WTC11 (cell line): ENCODE results near the gene SSR2. TPM values are rescaled to one million over a fixed set of nuclear protein-coding genes. Genes with fewer than 3 reads are reported as not detected.

Source experiments
- ATAC-seq: fragments of 200-7000 bp; cut with Tn5 transposase; 2 replicates; pipeline ENCODE4 v1.10.0; 2021; ENCODE audit warnings: mild to moderate bottlenecking, moderate library complexity
- CTCF ChIA-PET: fragments of 300-600 bp; sonication (Branson Sonifier 250); formaldehyde crosslinking; loops from one replicate; lab custom pipeline; 2021; ENCODE audit warnings: antibody characterized with exemption; lab: Charles Lee
- POLR2A ChIA-PET: fragments of 350-600 bp; sonication (Branson Sonifier 250); formaldehyde crosslinking; loops from one replicate; lab custom pipeline; 2021; ENCODE audit warnings: antibody characterized with exemption; lab: Charles Lee
- DNase-seq: peaks from one replicate; pipeline ENCODE4 v3.0.0; 2021; ENCODE audit warnings: low spot score
- H3K27ac Mint-ChIP-seq: 2 replicates; pipeline ENCODE4 v1.8.0; 2021; ENCODE audit warnings: mixed read lengths
- H3K27me3 Mint-ChIP-seq: 2 replicates; pipeline ENCODE4 v1.8.0; 2021; ENCODE audit warnings: low read depth, mild to moderate bottlenecking, moderate library complexity, mixed read lengths
- H3K36me3 Mint-ChIP-seq: 2 replicates; pipeline ENCODE4 v1.8.0; 2021; ENCODE audit warnings: mixed read lengths
- H3K4me1 Mint-ChIP-seq: 2 replicates; pipeline ENCODE4 v1.8.0; 2022; ENCODE audit warnings: mixed read lengths
- H3K4me3 Mint-ChIP-seq: 2 replicates; pipeline ENCODE4 v1.8.0; 2021; ENCODE audit warnings: mild to moderate bottlenecking, moderate library complexity, mixed read lengths
- H3K9me3 Mint-ChIP-seq: 2 replicates; pipeline ENCODE4 v1.8.0; 2021; ENCODE audit warnings: mixed read lengths
- FOXJ3 ChIP-seq: sonication (generic); formaldehyde crosslinking; IDR thresholded peaks from 2 replicates; pipeline ENCODE4 v1.9.0; 2021; ENCODE audit warnings: missing genetic modification reagents, mild to moderate bottlenecking, borderline replicate concordance
- MYBL2 ChIP-seq: sonication (generic); formaldehyde crosslinking; IDR thresholded peaks from 2 replicates; pipeline ENCODE4 v1.8.1; 2023; ENCODE audit warnings: mild to moderate bottlenecking, moderate library complexity, missing genetic modification reagents
- NFE2L1 ChIP-seq: sonication (generic); formaldehyde crosslinking; IDR thresholded peaks from 2 replicates; pipeline ENCODE4 v1.8.1; 2023; ENCODE audit warnings: missing genetic modification reagents
- NR1H2 ChIP-seq: sonication (generic); formaldehyde crosslinking; IDR thresholded peaks from 2 replicates; pipeline ENCODE4 v1.9.0; 2021; ENCODE audit warnings: mild to moderate bottlenecking, moderate library complexity, missing genetic modification reagents
- RELA ChIP-seq: sonication (generic); formaldehyde crosslinking; IDR thresholded peaks from 2 replicates; pipeline ENCODE4 v1.8.1; 2022; ENCODE audit warnings: missing genetic modification reagents, mild to moderate bottlenecking, borderline replicate concordance
- TEAD1 ChIP-seq: sonication (generic); formaldehyde crosslinking; IDR thresholded peaks from 2 replicates; pipeline ENCODE4 v1.8.0; 2022; ENCODE audit warnings: mild to moderate bottlenecking, missing genetic modification reagents
- TP53 ChIP-seq: sonication (generic); formaldehyde crosslinking; IDR thresholded peaks from 2 replicates; pipeline ENCODE4 v1.8.1; 2023; ENCODE audit warnings: mild to moderate bottlenecking, missing genetic modification reagents
- ZNF219 ChIP-seq: sonication (generic); formaldehyde crosslinking; IDR thresholded peaks from 2 replicates; pipeline ENCODE4 v1.8.0; 2023; ENCODE audit warnings: missing genetic modification reagents, mild to moderate bottlenecking, borderline replicate concordance
- ZNF396 ChIP-seq: fragments of 250-450 bp; sonication (Bioruptor Pico); IDR thresholded peaks from 2 replicates; pipeline ENCODE4 v1.8.0; 2021; ENCODE audit warnings: mild to moderate bottlenecking, moderate library complexity, borderline replicate concordance
- ZNF416 ChIP-seq: fragments of 250-450 bp; sonication (Bioruptor Pico); IDR thresholded peaks from 2 replicates; pipeline ENCODE4 v1.9.0; 2021; ENCODE audit warnings: mild to moderate bottlenecking, inconsistent platforms
- ZNF671 ChIP-seq: fragments of 250-450 bp; sonication (Bioruptor Pico); IDR thresholded peaks from 2 replicates; pipeline ENCODE4 v1.8.0; 2021; ENCODE audit warnings: mild to moderate bottlenecking
- total RNA-seq: library from RNA; stranded (reverse); gene quantifications from 3 replicates; pipeline ENCODE4 v1.2.3, GENCODE V29; 2021
- TF ChIP-seq, protein P1 (sequence below): sonication (generic); formaldehyde crosslinking; IDR thresholded peaks from 2 replicates; pipeline ENCODE4 v1.8.1; 2023; ENCODE audit warnings: mild to moderate bottlenecking, missing genetic modification reagents
- TF ChIP-seq, protein P2 (sequence below): sonication (generic); formaldehyde crosslinking; IDR thresholded peaks from 2 replicates; pipeline ENCODE4 v1.8.1; 2022; ENCODE audit warnings: low read depth, missing genetic modification reagents, borderline replicate concordance
- TF ChIP-seq, protein P3 (sequence below): sonication (generic); formaldehyde crosslinking; IDR thresholded peaks from 2 replicates; pipeline ENCODE4 v1.8.1; 2022; ENCODE audit warnings: mild to moderate bottlenecking, missing genetic modification reagents, moderate library complexity, borderline replicate concordance
- TF ChIP-seq, protein P4 (sequence below): fragments of 250-450 bp; sonication (Bioruptor Pico); IDR thresholded peaks from 2 replicates; pipeline ENCODE4 v1.9.0; 2021; ENCODE audit warnings: mild to moderate bottlenecking, borderline replicate concordance
- TF ChIP-seq, protein P5 (sequence below): fragments of 250-450 bp; sonication (Bioruptor Pico); IDR thresholded peaks from 2 replicates; pipeline ENCODE4 v2.1.2; 2022; ENCODE audit warnings: mild to moderate bottlenecking, moderate library complexity
- TF ChIP-seq, protein P6 (sequence below): sonication (generic); formaldehyde crosslinking; conservative IDR thresholded peaks from 2 replicates; pipeline ENCODE4 v1.8.1; 2023; ENCODE audit warnings: mild to moderate bottlenecking, low read depth, missing genetic modification reagents, moderate library complexity
- TF ChIP-seq, protein P7 (sequence below): sonication (generic); formaldehyde crosslinking; IDR thresholded peaks from 2 replicates; pipeline ENCODE4 v1.8.1; 2022; ENCODE audit warnings: mild to moderate bottlenecking, moderate library complexity, missing genetic modification reagents
- TF ChIP-seq, protein P8 (sequence below): fragments of 250-450 bp; sonication (Bioruptor Pico); IDR thresholded peaks from 2 replicates; pipeline ENCODE4 v1.9.0; 2021; ENCODE audit warnings: moderate library complexity, mild to moderate bottlenecking, inconsistent platforms, borderline replicate concordance

The SSR2 gene
- total RNA-seq, 1 experiment from 2014 or later = 175 TPM

DNA sequence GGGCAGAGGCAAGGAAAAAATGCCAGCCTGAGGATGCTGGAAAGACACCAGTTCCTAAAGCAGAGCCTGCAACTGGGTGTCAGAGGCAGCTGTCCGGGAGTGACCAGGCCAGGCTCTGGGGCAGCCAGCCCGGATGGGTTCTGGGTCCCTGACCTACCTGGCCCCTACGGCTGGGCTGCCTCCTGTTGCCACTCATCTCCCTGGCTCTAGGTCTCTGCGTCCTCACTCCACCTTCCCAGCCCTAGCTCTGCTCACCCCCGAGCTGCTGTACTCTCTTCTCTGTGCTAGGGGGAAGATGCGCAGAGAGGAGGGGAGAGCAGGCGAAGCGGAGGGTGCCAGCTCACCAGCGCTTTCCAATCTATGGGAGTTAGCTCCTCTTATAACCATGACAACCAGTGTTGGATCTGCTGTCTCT is 51.4 kb downstream of the SSR2 start:
- H3K4me3 Mint-ChIP-seq = no peak overlapping the region
- H3K36me3 Mint-ChIP-seq = peaks cover 26% of the 10 kb centered on the region
- peak overlapping the region; percentile 73; the same call in 1 of the 2 replicates for H3K27ac Mint-ChIP-seq
- ChIA-PET CTCF (interaction anchor here (0.6 to 6.0 kb wide), 7 partner anchors 8 to 104 kb away, joined by 3 to 62 read pairs (median 20); partner anchors contain the start of genes ARHGEF2, LAMTOR2 and UBQLN4), POLR2A (interaction anchor here (1.4 to 5.0 kb wide), 3 partner anchors 8 to 23 kb away, joined by 3 to 40 read pairs (median 31); partner anchors contain the start of gene ARHGEF2)
- DNase-seq (no peak), ATAC-seq (no peak)
- no peaks in the 10 kb centered on the region for H3K27me3 Mint-ChIP-seq
- peaks cover 71% of the 10 kb centered on the region for H3K4me1 Mint-ChIP-seq
- TF ChIP-seq ZNF396 (no peak), TEAD1 (CRISPR knock-in tag) (no peak), ZNF671 (CRISPR knock-in tag) (no peak), NR1H2 (no peak), MYBL2 (CRISPR knock-in tag) (no peak), TP53 (CRISPR knock-in tag) (no peak), ZNF416 (CRISPR knock-in tag) (no peak), RELA (no peak)
- TF ChIP-seq, protein P1, sequence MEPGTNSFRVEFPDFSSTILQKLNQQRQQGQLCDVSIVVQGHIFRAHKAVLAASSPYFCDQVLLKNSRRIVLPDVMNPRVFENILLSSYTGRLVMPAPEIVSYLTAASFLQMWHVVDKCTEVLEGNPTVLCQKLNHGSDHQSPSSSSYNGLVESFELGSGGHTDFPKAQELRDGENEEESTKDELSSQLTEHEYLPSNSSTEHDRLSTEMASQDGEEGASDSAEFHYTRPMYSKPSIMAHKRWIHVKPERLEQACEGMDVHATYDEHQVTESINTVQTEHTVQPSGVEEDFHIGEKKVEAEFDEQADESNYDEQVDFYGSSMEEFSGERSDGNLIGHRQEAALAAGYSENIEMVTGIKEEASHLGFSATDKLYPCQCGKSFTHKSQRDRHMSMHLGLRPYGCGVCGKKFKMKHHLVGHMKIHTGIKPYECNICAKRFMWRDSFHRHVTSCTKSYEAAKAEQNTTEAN (CRISPR knock-in tag) = no peak
- TF ChIP-seq, protein P2, sequence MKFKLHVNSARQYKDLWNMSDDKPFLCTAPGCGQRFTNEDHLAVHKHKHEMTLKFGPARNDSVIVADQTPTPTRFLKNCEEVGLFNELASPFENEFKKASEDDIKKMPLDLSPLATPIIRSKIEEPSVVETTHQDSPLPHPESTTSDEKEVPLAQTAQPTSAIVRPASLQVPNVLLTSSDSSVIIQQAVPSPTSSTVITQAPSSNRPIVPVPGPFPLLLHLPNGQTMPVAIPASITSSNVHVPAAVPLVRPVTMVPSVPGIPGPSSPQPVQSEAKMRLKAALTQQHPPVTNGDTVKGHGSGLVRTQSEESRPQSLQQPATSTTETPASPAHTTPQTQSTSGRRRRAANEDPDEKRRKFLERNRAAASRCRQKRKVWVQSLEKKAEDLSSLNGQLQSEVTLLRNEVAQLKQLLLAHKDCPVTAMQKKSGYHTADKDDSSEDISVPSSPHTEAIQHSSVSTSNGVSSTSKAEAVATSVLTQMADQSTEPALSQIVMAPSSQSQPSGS = no peak
- TF ChIP-seq, protein P3, sequence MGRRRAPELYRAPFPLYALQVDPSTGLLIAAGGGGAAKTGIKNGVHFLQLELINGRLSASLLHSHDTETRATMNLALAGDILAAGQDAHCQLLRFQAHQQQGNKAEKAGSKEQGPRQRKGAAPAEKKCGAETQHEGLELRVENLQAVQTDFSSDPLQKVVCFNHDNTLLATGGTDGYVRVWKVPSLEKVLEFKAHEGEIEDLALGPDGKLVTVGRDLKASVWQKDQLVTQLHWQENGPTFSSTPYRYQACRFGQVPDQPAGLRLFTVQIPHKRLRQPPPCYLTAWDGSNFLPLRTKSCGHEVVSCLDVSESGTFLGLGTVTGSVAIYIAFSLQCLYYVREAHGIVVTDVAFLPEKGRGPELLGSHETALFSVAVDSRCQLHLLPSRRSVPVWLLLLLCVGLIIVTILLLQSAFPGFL (CRISPR knock-in tag) = no peak
- TF ChIP-seq, protein P4, sequence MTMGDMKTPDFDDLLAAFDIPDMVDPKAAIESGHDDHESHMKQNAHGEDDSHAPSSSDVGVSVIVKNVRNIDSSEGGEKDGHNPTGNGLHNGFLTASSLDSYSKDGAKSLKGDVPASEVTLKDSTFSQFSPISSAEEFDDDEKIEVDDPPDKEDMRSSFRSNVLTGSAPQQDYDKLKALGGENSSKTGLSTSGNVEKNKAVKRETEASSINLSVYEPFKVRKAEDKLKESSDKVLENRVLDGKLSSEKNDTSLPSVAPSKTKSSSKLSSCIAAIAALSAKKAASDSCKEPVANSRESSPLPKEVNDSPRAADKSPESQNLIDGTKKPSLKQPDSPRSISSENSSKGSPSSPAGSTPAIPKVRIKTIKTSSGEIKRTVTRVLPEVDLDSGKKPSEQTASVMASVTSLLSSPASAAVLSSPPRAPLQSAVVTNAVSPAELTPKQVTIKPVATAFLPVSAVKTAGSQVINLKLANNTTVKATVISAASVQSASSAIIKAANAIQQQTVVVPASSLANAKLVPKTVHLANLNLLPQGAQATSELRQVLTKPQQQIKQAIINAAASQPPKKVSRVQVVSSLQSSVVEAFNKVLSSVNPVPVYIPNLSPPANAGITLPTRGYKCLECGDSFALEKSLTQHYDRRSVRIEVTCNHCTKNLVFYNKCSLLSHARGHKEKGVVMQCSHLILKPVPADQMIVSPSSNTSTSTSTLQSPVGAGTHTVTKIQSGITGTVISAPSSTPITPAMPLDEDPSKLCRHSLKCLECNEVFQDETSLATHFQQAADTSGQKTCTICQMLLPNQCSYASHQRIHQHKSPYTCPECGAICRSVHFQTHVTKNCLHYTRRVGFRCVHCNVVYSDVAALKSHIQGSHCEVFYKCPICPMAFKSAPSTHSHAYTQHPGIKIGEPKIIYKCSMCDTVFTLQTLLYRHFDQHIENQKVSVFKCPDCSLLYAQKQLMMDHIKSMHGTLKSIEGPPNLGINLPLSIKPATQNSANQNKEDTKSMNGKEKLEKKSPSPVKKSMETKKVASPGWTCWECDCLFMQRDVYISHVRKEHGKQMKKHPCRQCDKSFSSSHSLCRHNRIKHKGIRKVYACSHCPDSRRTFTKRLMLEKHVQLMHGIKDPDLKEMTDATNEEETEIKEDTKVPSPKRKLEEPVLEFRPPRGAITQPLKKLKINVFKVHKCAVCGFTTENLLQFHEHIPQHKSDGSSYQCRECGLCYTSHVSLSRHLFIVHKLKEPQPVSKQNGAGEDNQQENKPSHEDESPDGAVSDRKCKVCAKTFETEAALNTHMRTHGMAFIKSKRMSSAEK = no peak
- no peaks in the 10 kb centered on the region for H3K9me3 Mint-ChIP-seq

DNA sequence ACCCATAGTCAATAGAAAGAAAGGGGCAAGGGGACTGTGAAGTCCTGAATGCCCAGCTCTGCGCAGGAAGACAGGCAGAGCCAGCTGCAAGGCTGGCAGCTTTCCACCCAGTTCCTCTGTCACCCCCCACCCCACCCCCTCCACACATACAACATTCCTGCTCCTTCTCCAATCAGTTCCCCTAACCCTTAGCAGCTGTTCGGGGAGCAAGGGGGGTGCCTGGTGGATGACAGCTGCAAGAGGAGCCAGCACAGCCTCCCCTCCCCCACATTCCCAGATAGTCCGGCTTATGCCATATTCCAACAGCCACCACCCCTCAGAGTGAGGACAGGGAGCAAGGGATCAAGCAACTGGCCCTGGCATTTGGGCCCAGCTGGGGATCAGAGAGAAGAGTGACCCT is 52.1 kb downstream of the SSR2 start:
- Mint-ChIP-seq H3K4me1 (peaks cover 67% of the 10 kb centered on the region), H3K36me3 (peaks cover 30% of the 10 kb centered on the region), H3K9me3 (no peaks in the 10 kb centered on the region), H3K27me3 (no peaks in the 10 kb centered on the region), H3K27ac (peak overlapping the region; percentile 80), H3K4me3 (no peak overlapping the region)
- POLR2A ChIA-PET = interaction anchor here (0.7 to 5.0 kb wide), 5 partner anchors 9 to 114 kb away, joined by 3 to 40 read pairs (median 8); partner anchors contain the start of genes ARHGEF2 and MEX3A
- CTCF ChIA-PET = interaction anchor here (0.9 to 6.0 kb wide), 8 partner anchors 9 to 97 kb away, joined by 3 to 62 read pairs (median 16); partner anchors contain the start of gene ARHGEF2
- DNase-seq (no peak), ATAC-seq (no peak)
- no peak for TF ChIP-seq ZNF671 (CRISPR knock-in tag)
- TF ChIP-seq, protein P5, sequence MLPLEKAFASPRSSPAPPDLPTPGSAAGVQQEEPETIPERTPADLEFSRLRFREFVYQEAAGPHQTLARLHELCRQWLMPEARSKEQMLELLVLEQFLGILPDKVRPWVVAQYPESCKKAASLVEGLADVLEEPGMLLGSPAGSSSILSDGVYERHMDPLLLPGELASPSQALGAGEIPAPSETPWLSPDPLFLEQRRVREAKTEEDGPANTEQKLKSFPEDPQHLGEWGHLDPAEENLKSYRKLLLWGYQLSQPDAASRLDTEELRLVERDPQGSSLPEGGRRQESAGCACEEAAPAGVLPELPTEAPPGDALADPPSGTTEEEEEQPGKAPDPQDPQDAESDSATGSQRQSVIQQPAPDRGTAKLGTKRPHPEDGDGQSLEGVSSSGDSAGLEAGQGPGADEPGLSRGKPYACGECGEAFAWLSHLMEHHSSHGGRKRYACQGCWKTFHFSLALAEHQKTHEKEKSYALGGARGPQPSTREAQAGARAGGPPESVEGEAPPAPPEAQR (CRISPR knock-in tag) = no peak
- TF ChIP-seq, protein P6, sequence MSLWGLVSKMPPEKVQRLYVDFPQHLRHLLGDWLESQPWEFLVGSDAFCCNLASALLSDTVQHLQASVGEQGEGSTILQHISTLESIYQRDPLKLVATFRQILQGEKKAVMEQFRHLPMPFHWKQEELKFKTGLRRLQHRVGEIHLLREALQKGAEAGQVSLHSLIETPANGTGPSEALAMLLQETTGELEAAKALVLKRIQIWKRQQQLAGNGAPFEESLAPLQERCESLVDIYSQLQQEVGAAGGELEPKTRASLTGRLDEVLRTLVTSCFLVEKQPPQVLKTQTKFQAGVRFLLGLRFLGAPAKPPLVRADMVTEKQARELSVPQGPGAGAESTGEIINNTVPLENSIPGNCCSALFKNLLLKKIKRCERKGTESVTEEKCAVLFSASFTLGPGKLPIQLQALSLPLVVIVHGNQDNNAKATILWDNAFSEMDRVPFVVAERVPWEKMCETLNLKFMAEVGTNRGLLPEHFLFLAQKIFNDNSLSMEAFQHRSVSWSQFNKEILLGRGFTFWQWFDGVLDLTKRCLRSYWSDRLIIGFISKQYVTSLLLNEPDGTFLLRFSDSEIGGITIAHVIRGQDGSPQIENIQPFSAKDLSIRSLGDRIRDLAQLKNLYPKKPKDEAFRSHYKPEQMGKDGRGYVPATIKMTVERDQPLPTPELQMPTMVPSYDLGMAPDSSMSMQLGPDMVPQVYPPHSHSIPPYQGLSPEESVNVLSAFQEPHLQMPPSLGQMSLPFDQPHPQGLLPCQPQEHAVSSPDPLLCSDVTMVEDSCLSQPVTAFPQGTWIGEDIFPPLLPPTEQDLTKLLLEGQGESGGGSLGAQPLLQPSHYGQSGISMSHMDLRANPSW (CRISPR knock-in tag) = no peak
- TF ChIP-seq, protein P3 (CRISPR knock-in tag) = no peak
- no peak for TF ChIP-seq NFE2L1 (CRISPR knock-in tag)
- TF ChIP-seq, protein P7, sequence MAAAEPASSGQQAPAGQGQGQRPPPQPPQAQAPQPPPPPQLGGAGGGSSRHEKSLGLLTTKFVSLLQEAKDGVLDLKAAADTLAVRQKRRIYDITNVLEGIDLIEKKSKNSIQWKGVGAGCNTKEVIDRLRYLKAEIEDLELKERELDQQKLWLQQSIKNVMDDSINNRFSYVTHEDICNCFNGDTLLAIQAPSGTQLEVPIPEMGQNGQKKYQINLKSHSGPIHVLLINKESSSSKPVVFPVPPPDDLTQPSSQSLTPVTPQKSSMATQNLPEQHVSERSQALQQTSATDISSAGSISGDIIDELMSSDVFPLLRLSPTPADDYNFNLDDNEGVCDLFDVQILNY (CRISPR knock-in tag) = no peak
- no peak for TF ChIP-seq ZNF219 (CRISPR knock-in tag)
- TF ChIP-seq, protein P8, sequence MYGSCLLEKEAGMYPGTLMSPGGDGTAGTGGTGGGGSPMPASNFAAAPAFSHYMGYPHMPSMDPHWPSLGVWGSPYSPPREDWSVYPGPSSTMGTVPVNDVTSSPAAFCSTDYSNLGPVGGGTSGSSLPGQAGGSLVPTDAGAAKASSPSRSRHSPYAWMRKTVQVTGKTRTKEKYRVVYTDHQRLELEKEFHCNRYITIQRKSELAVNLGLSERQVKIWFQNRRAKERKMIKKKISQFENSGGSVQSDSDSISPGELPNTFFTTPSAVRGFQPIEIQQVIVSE = no peak
- no peak for TF ChIP-seq FOXJ3 (CRISPR knock-in tag)
